ENCODE results near the gene SLC43A2.

- no peak for TF ChIP-seq CTCF (IDR thresholded peaks at IDR 0.05)
- no peak for TF ChIP-seq EP300 (IDR thresholded peaks at IDR 0.05)
Observed at GRCh38 chr17:1554751-1555540, 73.7 kb downstream of the SLC43A2 start.

Measured in upper lobe of left lung (tissue), 4 donors.